Lower leg skin (tissue), 3 donors: Measurements from ENCODE around the gene TMEM235.
"Not testable (repeated sequence)": the region's sequence is repeated elsewhere in the genome, so short reads cannot be mapped to it uniquely, and the experiment has no call there.

Experiments used
- CTCF ChIP-seq, 3 donors: fragments of 450-650 bp; IDR thresholded peaks; one replicate each; pipeline ENCODE4 v1.5.1; 2016; ENCODE audit warnings: antibody characterized with exemption in 3 of 3, mild to moderate bottlenecking in 3 of 3, moderate library complexity in 2 of 3
- POLR2A ChIP-seq, 2 donors: fragments of 450-650 bp; IDR thresholded peaks; one replicate each; pipeline ENCODE4 v1.6.1; 2016 to 2017; ENCODE audit warnings: antibody characterized with exemption in 2 of 2, mild to moderate bottlenecking in 1 of 2, moderate library complexity in 1 of 2

DNA sequence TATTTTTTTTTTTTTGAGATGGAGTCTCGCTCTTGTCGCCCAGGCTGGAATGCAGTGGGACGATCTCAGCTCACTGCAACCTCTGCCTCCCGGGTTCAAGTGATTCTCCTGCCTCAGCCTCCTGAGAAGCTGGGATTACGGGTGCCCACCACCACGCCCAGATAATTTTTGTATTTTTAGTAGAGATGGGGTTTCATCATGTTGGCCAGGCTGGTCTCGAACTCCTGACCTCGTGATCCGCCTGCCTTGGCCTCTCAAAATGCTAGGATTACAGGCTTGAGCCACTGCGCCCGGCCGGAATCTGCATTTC is 22.2 kb downstream of the TMEM235 start:
- TF ChIP-seq CTCF, POLR2A (IDR thresholded peaks at IDR 0.05): not testable (repeated sequence)
